Hepatocyte (in vitro differentiated cells): ENCODE measurements around the gene STARD5. TPM values are rescaled to one million over a fixed set of nuclear protein-coding genes. Genes with fewer than 3 reads are reported as not detected.
A peak's percentile ranks its signal among the peaks of the same experiment; 100 is the strongest.

Source experiments
- DNase-seq: peaks from one replicate; pipeline ENCODE4 v3.0.0-alpha.2; 2016; ENCODE audit warnings: low spot score
- H2AFZ ChIP-seq: fragments of 200-600 bp; sonication (generic); 2 replicates; pipeline ENCODE4 v1.6.0; 2016; ENCODE audit warnings: antibody characterized with exemption, mild to moderate bottlenecking
- H3K27ac ChIP-seq: fragments of 200-600 bp; sonication (generic); 2 replicates; pipeline ENCODE4 v1.5.1; 2016; ENCODE audit warnings: mild to moderate bottlenecking
- H3K27me3 ChIP-seq: fragments of 200-600 bp; sonication (generic); 2 replicates; pipeline ENCODE4 v1.6.1; 2016
- H3K36me3 ChIP-seq: fragments of 200-600 bp; sonication (generic); replicated peaks from 2 replicates; pipeline ENCODE4 v1.5.1; 2016; ENCODE audit warnings: low read depth; ENCODE audit not compliant: insufficient read depth
- H3K4me1 ChIP-seq: fragments of 200-600 bp; sonication (generic); 2 replicates; pipeline ENCODE4 v1.5.1; 2016; ENCODE audit warnings: mild to moderate bottlenecking, moderate library complexity; ENCODE audit not compliant: insufficient read depth
- H3K4me2 ChIP-seq: fragments of 200-600 bp; sonication (generic); 2 replicates; pipeline ENCODE4 v1.6.0; 2016
- H3K4me3 ChIP-seq: fragments of 200-600 bp; sonication (generic); 2 replicates; pipeline ENCODE4 v1.5.1; 2016; ENCODE audit warnings: mild to moderate bottlenecking
- H3K79me2 ChIP-seq: fragments of 200-600 bp; sonication (generic); 2 replicates; pipeline ENCODE4 v1.6.0; 2017; ENCODE audit warnings: mild to moderate bottlenecking
- H3K9me2 ChIP-seq: fragments of 200-600 bp; sonication (generic); replicated peaks from 2 replicates; pipeline ENCODE4 v1.6.0; 2017; ENCODE audit warnings: mild to moderate bottlenecking; ENCODE audit not compliant: insufficient read depth
- H3K9me3 ChIP-seq: fragments of 200-600 bp; sonication (generic); 2 replicates; pipeline ENCODE4 v1.5.1; 2016; ENCODE audit warnings: low read depth, mild to moderate bottlenecking
- H4K20me1 ChIP-seq: fragments of 200-600 bp; sonication (generic); 2 replicates; pipeline ENCODE4 v1.6.0; 2016; ENCODE audit warnings: mild to moderate bottlenecking; ENCODE audit not compliant: insufficient read depth, poor library complexity, severe bottlenecking
- EZH2 ChIP-seq: fragments of 200-600 bp; sonication (generic); IDR thresholded peaks from 2 replicates; pipeline ENCODE4 v1.6.1; 2016; ENCODE audit warnings: antibody characterized with exemption, mild to moderate bottlenecking, borderline replicate concordance
- EZH2phosphoT487 ChIP-seq: fragments of 200-600 bp; sonication (generic); IDR thresholded peaks from one replicate; pipeline ENCODE4 v1.6.1; 2018; ENCODE audit warnings: antibody characterized with exemption, mild to moderate bottlenecking, low read depth, moderate library complexity; ENCODE audit not compliant: unreplicated experiment, severe bottlenecking
- WGBS: methylation state at CpG from one replicate; pipeline ENCODE4 v1.1.6; 2016; ENCODE audit warnings: low lambda C conversion rate; ENCODE audit errors: missing lambda C conversion rate; 5-methylcytosine and 5-hydroxymethylcytosine counted together
- polyA plus RNA-seq: library from polyadenylated mRNA; unstranded; fragments of >200 nt; fragmentation: Nextera tagmentation; extraction: Ambion mirVana; gene quantifications from 2 replicates; pipeline ENCODE4 v1.2.1, GENCODE V29; 2016
- total RNA-seq: library from RNA; depleted of rRNA; stranded (reverse); fragments of >200 nt; gene quantifications from 2 replicates; pipeline ENCODE4 v1.2.3, GENCODE V29; 2014
- TF ChIP-seq, protein P1 (sequence below): fragments of 200-600 bp; sonication (generic); IDR thresholded peaks from 2 replicates; pipeline ENCODE4 v1.5.1; 2016; ENCODE audit warnings: antibody characterized with exemption, mild to moderate bottlenecking; ENCODE audit not compliant: poor library complexity

Gene STARD5
- total and polyA plus RNA-seq, 2 experiments from 2014 or later = 7.2 to 13.7 TPM

DNA sequence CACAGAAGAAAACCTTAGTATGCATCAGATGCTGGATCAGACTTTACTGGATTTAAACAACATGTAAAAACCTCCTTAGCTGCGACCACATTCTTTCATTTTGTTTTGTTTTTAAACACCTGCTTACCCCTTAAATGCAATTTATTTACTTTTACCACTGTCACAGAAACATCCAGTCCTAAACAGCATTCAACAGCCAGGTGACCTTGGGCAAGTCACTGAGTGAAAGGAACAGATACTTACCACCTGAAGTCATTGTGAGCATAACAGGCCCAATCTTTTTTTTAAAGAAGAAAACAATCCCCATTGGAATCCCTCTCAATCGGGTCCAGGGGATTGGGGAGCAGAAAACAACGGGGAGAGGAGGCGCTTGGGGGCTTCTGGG is 390 bp downstream of the STARD5 start:
- TF ChIP-seq EZH2 = no peak
- Histone ChIP-seq H3K9me3 (no peaks in the 10 kb centered on the region), H3K27me3 (no peaks in the 10 kb centered on the region), H3K4me3 (peak overlapping the region; percentile 60), H3K79me2 (no peaks in the 10 kb centered on the region), H3K36me3 (no peaks in the 10 kb centered on the region), H2AFZ (peak overlapping the region; percentile 46), H3K9me2 (no peaks in the 10 kb centered on the region), H3K4me2 (peak overlapping the region; percentile 77), H4K20me1 (no peaks in the 10 kb centered on the region), H3K4me1 (no peaks in the 10 kb centered on the region), H3K27ac (peak overlapping the region; percentile 66)
- no peak for DNase-seq
- 11% methylated on average over 4 of the region's 4 CpGs for WGBS

DNA sequence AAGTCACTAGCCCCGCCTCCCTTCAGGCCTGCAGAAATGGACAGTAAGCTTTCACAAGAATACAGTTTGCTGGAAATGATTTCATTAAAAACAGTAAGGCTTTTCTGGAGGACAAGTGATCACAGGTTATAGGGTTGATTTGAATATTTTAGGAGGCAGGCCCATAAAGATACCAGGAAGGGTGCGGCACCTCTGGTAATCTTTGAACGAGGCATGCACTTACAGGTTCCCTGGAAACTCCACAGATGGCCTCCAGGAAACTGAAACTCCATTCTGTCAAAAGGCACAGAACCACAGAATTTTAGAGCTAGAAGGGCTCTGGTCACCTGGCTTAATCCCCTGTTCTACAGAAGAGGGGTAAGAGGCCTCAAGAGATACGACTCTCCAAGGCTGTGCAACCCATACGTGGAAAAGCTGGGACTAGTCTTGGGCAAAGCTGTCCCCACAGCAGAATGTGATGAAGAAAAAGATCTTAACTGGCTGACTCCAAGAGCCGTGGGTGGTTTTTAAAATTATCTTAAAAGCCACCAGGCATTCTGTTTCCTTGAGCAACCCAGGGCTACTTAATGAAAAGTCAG is 1.2 kb downstream of the STARD5 start:
- H3K27me3 ChIP-seq = no peaks in the 10 kb centered on the region
- TF ChIP-seq EZH2 (no peak), EZH2phosphoT487 (no peak)
- TF ChIP-seq, protein P1, sequence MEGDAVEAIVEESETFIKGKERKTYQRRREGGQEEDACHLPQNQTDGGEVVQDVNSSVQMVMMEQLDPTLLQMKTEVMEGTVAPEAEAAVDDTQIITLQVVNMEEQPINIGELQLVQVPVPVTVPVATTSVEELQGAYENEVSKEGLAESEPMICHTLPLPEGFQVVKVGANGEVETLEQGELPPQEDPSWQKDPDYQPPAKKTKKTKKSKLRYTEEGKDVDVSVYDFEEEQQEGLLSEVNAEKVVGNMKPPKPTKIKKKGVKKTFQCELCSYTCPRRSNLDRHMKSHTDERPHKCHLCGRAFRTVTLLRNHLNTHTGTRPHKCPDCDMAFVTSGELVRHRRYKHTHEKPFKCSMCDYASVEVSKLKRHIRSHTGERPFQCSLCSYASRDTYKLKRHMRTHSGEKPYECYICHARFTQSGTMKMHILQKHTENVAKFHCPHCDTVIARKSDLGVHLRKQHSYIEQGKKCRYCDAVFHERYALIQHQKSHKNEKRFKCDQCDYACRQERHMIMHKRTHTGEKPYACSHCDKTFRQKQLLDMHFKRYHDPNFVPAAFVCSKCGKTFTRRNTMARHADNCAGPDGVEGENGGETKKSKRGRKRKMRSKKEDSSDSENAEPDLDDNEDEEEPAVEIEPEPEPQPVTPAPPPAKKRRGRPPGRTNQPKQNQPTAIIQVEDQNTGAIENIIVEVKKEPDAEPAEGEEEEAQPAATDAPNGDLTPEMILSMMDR = no peak
- 67% methylated on average over 6 of the region's 6 CpGs for WGBS
- no peaks in the 10 kb centered on the region for H3K79me2 ChIP-seq
- no peaks in the 10 kb centered on the region for H3K36me3 ChIP-seq
- no peaks in the 10 kb centered on the region for H3K4me1 ChIP-seq
- no peaks in the 10 kb centered on the region for H3K9me3 ChIP-seq
- no peak overlapping the region for H2AFZ ChIP-seq
- no peaks in the 10 kb centered on the region for H4K20me1 ChIP-seq
- no peak overlapping the region for H3K4me3 ChIP-seq
- no peaks in the 10 kb centered on the region for H3K9me2 ChIP-seq
- H3K27ac ChIP-seq = peak overlapping the region; percentile 66
- peak overlapping the region; percentile 77 for H3K4me2 ChIP-seq
- DNase-seq = no peak

DNA sequence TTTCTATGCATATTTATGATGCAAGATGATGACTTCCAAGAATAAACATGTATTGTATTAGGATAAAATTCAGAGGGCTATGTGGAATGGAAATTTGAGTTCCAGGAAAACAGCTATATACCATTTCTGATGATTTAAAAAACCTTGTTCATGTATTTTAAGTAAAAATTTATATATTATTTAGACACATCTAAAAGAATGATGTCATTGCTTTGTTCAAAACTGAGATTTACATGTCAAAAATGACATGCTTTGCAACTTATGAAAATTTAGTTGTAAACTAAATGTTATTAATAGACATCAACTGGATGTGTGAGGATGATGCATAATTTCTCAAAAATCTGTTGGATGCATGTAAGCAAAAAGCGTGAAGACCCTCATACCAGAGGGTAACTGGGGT is 2.3 kb downstream of the STARD5 start:
- Histone ChIP-seq H3K4me2 (peak overlapping the region; percentile 77), H3K9me2 (no peaks in the 10 kb centered on the region), H3K27ac (no peak overlapping the region), H3K27me3 (no peaks in the 10 kb centered on the region), H3K4me1 (no peaks in the 10 kb centered on the region), H3K4me3 (no peak overlapping the region), H3K79me2 (no peaks in the 10 kb centered on the region), H2AFZ (no peak overlapping the region), H3K9me3 (no peaks in the 10 kb centered on the region), H4K20me1 (no peaks in the 10 kb centered on the region), H3K36me3 (no peaks in the 10 kb centered on the region)
- TF ChIP-seq, protein P1 = no peak
- TF ChIP-seq EZH2phosphoT487 = no peak
- no peak for TF ChIP-seq EZH2
- 100% methylated on average over 1 of the region's 1 CpG for WGBS
- no peak for DNase-seq

DNA sequence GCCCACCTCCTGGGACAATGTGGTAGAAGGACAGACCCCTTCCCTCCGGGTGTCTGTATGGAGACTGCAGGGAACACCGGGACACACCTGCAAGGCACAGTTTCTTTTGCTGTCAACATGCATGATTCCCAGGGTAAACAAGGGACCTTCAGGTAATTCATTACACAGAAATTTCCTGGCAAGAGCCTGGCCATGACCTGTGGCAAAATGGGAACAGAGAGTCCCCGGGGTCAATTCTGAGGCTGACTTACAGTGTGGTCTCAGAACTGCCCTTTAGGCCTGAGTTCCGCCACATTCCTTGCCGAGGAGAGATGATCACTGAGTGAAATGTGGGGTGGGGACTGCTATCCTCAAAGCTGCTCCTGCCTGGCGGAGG is 6.3 kb downstream of the STARD5 start:
- H3K79me2 ChIP-seq = no peaks in the 10 kb centered on the region
- no peaks in the 10 kb centered on the region for H4K20me1 ChIP-seq
- no peaks in the 10 kb centered on the region for H3K9me2 ChIP-seq
- no peaks in the 10 kb centered on the region for H3K27me3 ChIP-seq
- H3K4me3 ChIP-seq = no peak overlapping the region
- no peak overlapping the region for H2AFZ ChIP-seq
- H3K4me2 ChIP-seq = no peak overlapping the region
- no peaks in the 10 kb centered on the region for H3K36me3 ChIP-seq
- no peaks in the 10 kb centered on the region for H3K4me1 ChIP-seq
- DNase-seq = no peak
- no peaks in the 10 kb centered on the region for H3K9me3 ChIP-seq
- no peak overlapping the region for H3K27ac ChIP-seq
- 88% methylated on average over 6 of the region's 6 CpGs for WGBS
- TF ChIP-seq, protein P1 = no peak
- TF ChIP-seq EZH2phosphoT487 (no peak), EZH2 (no peak)
